K562 (cell line): ENCODE measurements around the gene IPP. TPM values are rescaled to one million over a fixed set of nuclear protein-coding genes. Genes with fewer than 3 reads are reported as not detected.

Experiments used
- ATAC-seq: fragments of 200-7000 bp; cut with Tn5 transposase; 3 replicates; pipeline ENCODE4 v1.9.1; 2020; ENCODE audit warnings: moderate library complexity
- BruUV-seq: library from RNA; stranded (reverse); fragments of 400-500 nt; replicated peaks from 2 replicates; lab custom pipeline; 2021; lab: Mats Ljungman, UMichigan
- CTCF ChIA-PET: fragments of 300-600 bp; formaldehyde crosslinking; extraction: SDS; loops from one replicate; lab custom pipeline; 2021; ENCODE audit warnings: low intra/inter-chr PET ratio; lab: Yijun Ruan, JAX
- POLR2A ChIA-PET: fragments of 300-600, 350-650 bp; sonication (Branson Sonifier 250); formaldehyde crosslinking; extraction: SDS; loops from one replicate; lab custom pipeline; 2021; ENCODE audit warnings: antibody characterized with exemption, inconsistent platforms; lab: Yijun Ruan, JAX
- DNase-seq, 4 experiments: peaks; one replicate each; pipeline versions ENCODE4 v3.0.0 to v3.0.0-alpha.2; 2011 to 2018; ENCODE audit warnings: low spot score in 3 of 4, mixed read lengths in 3 of 4; ENCODE audit errors: extremely low read depth in 1 of 4
- FAIRE-seq: peaks from 2 replicates; lab custom pipeline; 2011; peaks lifted over from hg19 to GRCh38; lab: Jason Lieb, UNC
- H2AFZ ChIP-seq: 2 replicates; pipeline ENCODE4 v1.6.0; 2011; ENCODE audit warnings: low read depth, low read length, control low read depth, inconsistent platforms
- H3K27ac ChIP-seq: fragments of 200-600 bp; 3 replicates; pipeline ENCODE4 v1.8.0; 2011; ENCODE audit warnings: low read depth, mild to moderate bottlenecking, control low read depth, inconsistent platforms, low read length, moderate library complexity, mixed read lengths; ENCODE audit errors: extremely low read depth
- H3K27me3 ChIP-seq, 2 experiments: fragments of 300-600 bp in 1 of 2; 2 replicates in 1 of 2; 3 replicates in 1 of 2; pipeline versions ENCODE4 v1.6.0 to v1.8.0; 2011; ENCODE audit warnings: inconsistent platforms in 2 of 2, low read length in 2 of 2, mild to moderate bottlenecking in 1 of 2, mixed read lengths in 1 of 2, moderate library complexity in 1 of 2; ENCODE audit not compliant: control insufficient read depth in 2 of 2, insufficient read depth in 2 of 2
- H3K36me3 ChIP-seq: fragments of 300-600 bp; 3 replicates; pipeline ENCODE4 v1.8.0; 2011; ENCODE audit warnings: mild to moderate bottlenecking, low read length, inconsistent platforms; ENCODE audit not compliant: control insufficient read depth, insufficient read depth
- H3K4me1 ChIP-seq, 2 experiments: fragments of 200-600 bp in 1 of 2; replicated peaks in 1 of 2; 2 replicates in 1 of 2; 3 replicates in 1 of 2; pipeline versions ENCODE4 v1.5.1 to v1.8.0; 2011; ENCODE audit warnings: inconsistent platforms in 2 of 2, low read length in 2 of 2, mild to moderate bottlenecking in 1 of 2, mixed read lengths in 1 of 2, moderate library complexity in 1 of 2; ENCODE audit not compliant: control insufficient read depth in 2 of 2, insufficient read depth in 2 of 2
- H3K4me2 ChIP-seq: 2 replicates; pipeline ENCODE4 v1.6.1; 2011; ENCODE audit warnings: low read length, control low read depth, inconsistent platforms, mixed read lengths; ENCODE audit not compliant: insufficient read depth
- H3K4me3 ChIP-seq: fragments of 200-600 bp; sonication (generic), shearing (Covaris generic); 2 replicates; pipeline ENCODE4 v1.5.1; 2016; ENCODE audit warnings: control low read depth, inconsistent platforms
- H3K79me2 ChIP-seq: fragments of 200-600 bp; 3 replicates; pipeline ENCODE4 v1.8.0; 2011; ENCODE audit warnings: low read length, inconsistent platforms; ENCODE audit not compliant: control insufficient read depth, insufficient read depth
- H3K9ac ChIP-seq, 2 experiments: 2 replicates each; pipeline versions ENCODE4 v1.6.0 to v1.6.1; 2011; ENCODE audit warnings: low read depth in 2 of 2, low read length in 2 of 2, control low read depth in 1 of 2, inconsistent platforms in 1 of 2, mild to moderate bottlenecking in 1 of 2, mixed read lengths in 1 of 2; ENCODE audit not compliant: insufficient read depth in 1 of 2
- H3K9me1 ChIP-seq: one replicate; pipeline ENCODE4 v1.6.0; 2011; ENCODE audit warnings: inconsistent platforms, mild to moderate bottlenecking, low read length, moderate library complexity; ENCODE audit not compliant: control insufficient read depth, insufficient read depth
- H3K9me3 ChIP-seq: replicated peaks from 2 replicates; pipeline ENCODE4 v1.5.1; 2011; ENCODE audit warnings: low read depth, low read length, inconsistent platforms; ENCODE audit not compliant: control insufficient read depth, insufficient read depth
- H4K20me1 ChIP-seq: replicated peaks from 2 replicates; pipeline ENCODE4 v1.6.1; 2011; ENCODE audit warnings: low read length, inconsistent platforms, mixed read lengths; ENCODE audit not compliant: control insufficient read depth, insufficient read depth
- CBFA2T3 ChIP-seq: fragments of 450-650 bp; IDR thresholded peaks from 2 replicates; pipeline ENCODE4 v1.6.1; 2017
- KDM1A ChIP-seq, 2 experiments: fragments of 450-650 bp; IDR thresholded peaks; 2 replicates each; pipeline ENCODE4 v1.6.1; 2016; ENCODE audit warnings: mild to moderate bottlenecking in 2 of 2
- MBD2 ChIP-seq: sonication (generic); IDR thresholded peaks from 2 replicates; pipeline ENCODE4 v1.6.1; 2016; ENCODE audit warnings: low read depth, borderline replicate concordance
- MTA3 ChIP-seq: fragments of 450-650 bp; formaldehyde crosslinking; IDR thresholded peaks from 2 replicates; pipeline ENCODE4 v1.6.1; 2017; ENCODE audit warnings: mild to moderate bottlenecking, borderline replicate concordance
- RCOR1 ChIP-seq, 2 experiments: IDR thresholded peaks; 2 replicates each; pipeline ENCODE4 v1.6.1; 2012; ENCODE audit warnings: low read depth in 2 of 2, low read length in 2 of 2, borderline replicate concordance in 1 of 2, improper control_type of control experiment in 1 of 2
- ZNF232 ChIP-seq: sonication (generic); formaldehyde crosslinking; IDR thresholded peaks from 2 replicates; pipeline ENCODE4 v1.8.0; 2022; ENCODE audit warnings: mild to moderate bottlenecking, missing genetic modification reagents
- WGBS: fragments of 100-300 bp; shearing (Covaris generic); methylation state at CpG from one replicate; pipeline ENCODE4 v1.1.6; 2016; ENCODE audit warnings: low coverage, mixed read lengths; ENCODE audit not compliant: insufficient coverage; ENCODE audit errors: missing lambda C conversion rate; 5-methylcytosine and 5-hydroxymethylcytosine counted together
- in situ Hi-C: fragments of 300-500 bp; cut with MboI; formaldehyde crosslinking; loops from 4 replicates; pipeline ENCODE4 v1.15.0; 2018; ENCODE audit warnings: inconsistent platforms, mixed read lengths
- intact Hi-C: fragments of 100-400 bp; cut with micrococcal nuclease; formaldehyde crosslinking; loops from 2 replicates; pipeline ENCODE4 v1.14.2; 2022
- polyA plus RNA-seq, 8 experiments: library from polyadenylated mRNA; depleted of rRNA in 4 of 8; stranded (reverse) in 5 of 8; unstranded in 3 of 8; fragments of >200 nt; fragmentation: Nextera tagmentation in 2 of 8; fragmentation: Illumina TruSeq in 1 of 8; extraction: Ambion mirVana in 2 of 8; extraction: Trizol in 1 of 8; gene quantifications; 2 replicates each; pipeline versions ENCODE4 v1.2.1 to v1.2.3, GENCODE V29; 2011 to 2014; ENCODE audit warnings: inconsistent platforms in 1 of 8, missing spikeins in 1 of 8
- total RNA-seq, 7 experiments: library from RNA; depleted of rRNA in 6 of 7; stranded (reverse); fragments of >200 nt in 6 of 7; fragmentation: Illumina TruSeq in 2 of 7; extraction: Trizol in 2 of 7; gene quantifications; 2 replicates each; pipeline versions ENCODE4 v1.2.1 to v1.2.3, GENCODE V29; 2011 to 2021; ENCODE audit warnings: low replicate concordance in 1 of 7

The IPP gene
- total and polyA plus RNA-seq, 9 of the 15 experiments (the other 6 are each of a cell fraction or from before 2014, with no cell fraction given), result 6.9 to 15.1 (median 9.7) TPM

- no peak for TF ChIP-seq ZNF232 (CRISPR knock-in tag)
These were observed 67.5 kb downstream of the IPP start (continued) for GRCh38 chr1:45682942-45683341.

- ChIA-PET CTCF (no interaction called here), POLR2A (interaction anchor here (1.2 to 2.1 kb wide), 3 partner anchors 10 to 34 kb away, joined by 3 to 10 read pairs (median 7); partner anchors contain the start of gene TMEM69)
- no peaks in the 10 kb centered on the region for H3K9me3 ChIP-seq
- H3K27ac ChIP-seq, result no peak overlapping the region
- no peak overlapping the region for H3K4me3 ChIP-seq
- intact Hi-C loops, result no loop called here
- FAIRE-seq, result no peak
- H3K79me2 ChIP-seq, result peaks cover 96% of the 10 kb centered on the region
- H3K9me1 ChIP-seq, result peaks cover 3% of the 10 kb centered on the region
- no peak for ATAC-seq
- peaks cover 43% of the 10 kb centered on the region for H4K20me1 ChIP-seq
- peaks cover 15 to 19% of the 10 kb centered on the region in 2 experiments for H3K4me1 ChIP-seq
- H3K36me3 ChIP-seq, result peaks cover 45% of the 10 kb centered on the region; the same call in 2 of the 3 replicates
- H3K27me3 ChIP-seq, result no peaks in the 10 kb centered on the region
- in situ Hi-C loops, result no loop called here
- 53% methylated on average over 3 of the region's 3 CpGs for WGBS
- H3K4me2 ChIP-seq, result no peak overlapping the region
- no TSS peak for BruUV-seq
- no peak overlapping the region for H2AFZ ChIP-seq
- TF ChIP-seq MBD2, result no peak
- no peak overlapping the region for H3K9ac ChIP-seq
- no peak for DNase-seq
These were observed 71.3 kb downstream of the IPP start for GRCh38 chr1:45679123-45679522.

DNA sequence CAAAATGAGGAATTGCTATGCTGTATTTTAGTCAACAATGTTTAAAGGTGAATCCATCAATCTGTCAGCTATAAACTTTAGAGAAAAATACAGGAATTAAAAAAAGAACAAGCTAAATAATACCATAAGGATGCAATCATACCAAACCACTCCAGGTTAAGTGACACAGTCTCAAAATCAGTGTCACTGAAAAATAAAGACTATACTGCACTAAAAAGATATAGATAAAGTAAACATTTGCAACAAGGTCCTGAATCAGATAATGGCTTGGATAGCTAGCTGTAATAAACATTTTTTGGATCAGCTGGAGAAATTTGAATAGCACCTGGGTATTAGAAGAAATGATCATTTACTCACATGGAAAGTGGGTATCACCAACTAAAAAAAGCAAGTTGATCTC, 72.0 kb downstream of the IPP start:
- no TSS peak for BruUV-seq
- Histone ChIP-seq H3K4me3 (no peak overlapping the region), H3K27me3 (no peaks in the 10 kb centered on the region), H3K9me3 (no peaks in the 10 kb centered on the region), H3K4me2 (no peak overlapping the region), H3K27ac (no peak overlapping the region), H3K36me3 (peaks cover 50% of the 10 kb centered on the region; the same call in 2 of the 3 replicates), H3K79me2 (peaks cover 96% of the 10 kb centered on the region), H3K9me1 (peaks cover 3% of the 10 kb centered on the region), H3K9ac (no peak overlapping the region), H3K4me1 (peaks cover 9 to 19% of the 10 kb centered on the region in 2 experiments), H2AFZ (no peak overlapping the region), H4K20me1 (peaks cover 43% of the 10 kb centered on the region)
- POLR2A ChIA-PET, result interaction anchor here (1.2 to 8.9 kb wide), 4 partner anchors 8 to 33 kb away, joined by 3 to 95 read pairs (median 8); partner anchors contain the start of genes GPBP1L1 and TMEM69
- in situ Hi-C loops, result no loop called here
- TF ChIP-seq MTA3, result no peak
- TF ChIP-seq KDM1A (IDR thresholded peaks at IDR 0.05), result peak in 1 of 2 experiments; percentile 81; a peak in 3 of 4 replicates
- peak; percentile 50 for TF ChIP-seq CBFA2T3
- peak in 1 of 2 experiments; percentile 73; a peak in 1 of 4 replicates for TF ChIP-seq RCOR1 (IDR thresholded peaks at IDR 0.05; ENCODE audit: borderline replicate concordance in 1 of 2, low read depth in 2 of 2, low read length in 2 of 2)
- intact Hi-C loops, result no loop called here
- no peak for ATAC-seq
- CTCF ChIA-PET, result no interaction called here
- no peak for DNase-seq
- FAIRE-seq, result no peak
